ENCODE data around the gene GAPDHS.

Gene GAPDHS

DNA sequence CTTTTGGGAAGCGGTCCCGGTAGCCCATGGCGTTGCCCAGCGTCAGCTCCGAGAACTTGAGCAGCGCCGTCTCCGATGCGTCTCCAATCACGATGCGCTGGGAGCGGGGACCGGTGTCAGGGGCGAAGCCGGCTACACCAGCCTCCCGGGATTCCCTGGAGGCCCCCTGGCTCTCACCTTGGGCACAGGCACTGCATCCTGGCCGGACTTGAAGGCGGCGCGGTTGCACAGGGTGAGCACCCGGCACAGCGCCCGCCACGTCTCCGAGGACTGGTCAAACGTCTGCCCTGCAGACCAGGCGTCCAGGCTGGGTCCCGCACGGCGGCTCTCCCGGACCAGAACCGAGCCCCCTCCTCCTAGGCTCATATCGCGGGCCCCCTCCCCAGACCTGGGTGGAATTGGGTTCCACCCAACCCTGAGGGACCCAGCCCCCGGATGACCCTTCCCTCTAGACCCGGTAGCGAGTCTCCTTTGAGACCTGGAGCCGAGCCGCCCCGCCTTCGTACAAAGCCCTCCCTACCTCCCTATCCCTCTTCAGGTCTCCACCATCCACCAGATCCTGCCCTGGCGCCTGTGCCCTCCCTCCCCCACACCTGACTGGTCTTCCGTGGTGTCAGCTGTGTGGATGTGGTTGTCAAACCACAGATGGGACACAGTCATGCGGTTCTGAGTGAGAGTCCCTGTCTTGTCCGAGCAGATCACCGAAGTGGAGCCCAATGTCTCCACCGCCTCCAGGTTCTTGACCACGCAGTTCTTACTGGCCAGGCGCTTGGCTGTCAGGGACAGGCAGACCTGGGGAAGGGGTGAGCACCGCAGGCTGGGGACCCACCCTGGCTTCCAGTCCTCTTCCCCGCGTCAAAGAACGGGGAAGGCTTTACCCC is 25.4 kb downstream of the GAPDHS start:
- no peak for FAIRE-seq

DNA sequence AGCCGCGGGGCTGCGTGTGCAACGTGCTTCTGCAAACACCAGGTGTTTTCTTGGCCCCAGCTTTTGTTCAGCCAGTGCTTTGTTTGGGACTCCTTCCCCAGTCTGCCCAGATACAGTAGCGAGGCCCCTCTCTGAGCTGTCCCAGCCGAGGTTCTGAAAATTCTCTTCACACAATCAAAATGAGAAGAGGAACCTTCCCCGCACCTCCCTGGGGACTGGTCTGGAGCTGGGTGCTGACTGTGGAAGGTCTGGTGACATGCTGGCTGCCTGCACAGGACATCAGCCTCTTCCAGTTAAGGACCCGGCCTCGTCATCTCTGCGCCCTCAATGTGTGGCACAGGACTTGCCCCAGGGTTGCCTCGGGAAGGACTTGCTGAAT is 26.0 kb downstream of the GAPDHS start:
- no peak for FAIRE-seq

DNA sequence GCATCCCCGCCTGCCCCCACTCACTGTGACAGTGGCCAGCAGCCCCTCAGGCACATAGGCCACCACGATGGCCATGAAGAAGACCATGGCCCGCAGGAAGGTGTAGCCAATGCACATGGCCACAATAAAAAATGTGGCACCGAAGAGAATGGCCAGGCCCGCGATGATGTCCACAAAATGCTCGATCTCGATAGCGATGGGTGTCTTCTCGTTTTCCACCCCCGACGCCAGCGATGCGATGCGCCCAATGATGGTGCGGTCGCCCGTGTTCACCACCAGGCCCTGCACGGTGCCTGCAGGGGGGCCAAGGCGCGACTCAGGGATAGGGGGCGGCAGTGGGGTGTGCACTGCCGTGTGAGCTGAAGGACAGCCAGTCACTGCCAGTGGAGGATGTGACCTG is 26.5 kb downstream of the GAPDHS start:
- no peak for FAIRE-seq

DNA sequence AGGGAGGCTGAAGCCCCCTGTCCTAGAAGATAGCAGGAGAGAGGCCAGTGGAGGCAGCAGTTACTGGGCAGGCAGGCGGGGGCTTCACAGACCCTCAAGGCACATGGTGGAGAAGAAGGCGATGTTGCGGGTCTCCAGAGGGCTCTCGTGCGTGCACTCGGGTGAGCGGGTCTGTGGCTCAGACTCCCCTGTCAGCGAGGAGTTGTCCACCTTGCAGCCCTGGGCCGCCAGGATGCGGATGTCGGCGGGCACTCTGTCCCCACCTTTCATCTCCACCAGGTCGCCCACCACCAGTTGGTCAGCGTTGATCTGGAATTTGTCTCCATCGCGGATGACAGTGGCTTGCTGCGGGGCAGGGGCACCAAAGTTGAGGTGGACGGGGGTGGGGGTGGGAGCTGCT is 27.0 kb downstream of the GAPDHS start:
- no peak for FAIRE-seq

DNA sequence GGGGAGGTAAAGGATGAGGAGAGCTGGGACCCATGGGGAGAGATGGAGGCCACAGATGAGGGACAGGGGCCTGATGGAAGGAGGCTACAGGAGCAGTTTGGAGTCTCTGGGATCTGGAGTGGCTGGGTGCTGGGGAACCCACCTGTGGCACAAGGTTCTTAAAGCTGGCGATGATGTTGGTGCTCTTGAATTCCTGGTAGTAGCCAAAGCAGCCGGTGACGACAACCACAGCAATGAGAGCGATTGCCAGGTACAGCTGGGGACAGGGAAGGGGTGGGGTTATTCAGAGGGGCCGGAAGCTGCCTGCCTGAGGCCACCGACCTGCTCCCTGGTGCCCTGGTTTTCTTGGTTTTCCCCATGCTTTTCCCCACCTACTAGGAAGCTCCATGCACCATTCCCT is 27.4 kb downstream of the GAPDHS start:
- FAIRE-seq = no peak

DNA sequence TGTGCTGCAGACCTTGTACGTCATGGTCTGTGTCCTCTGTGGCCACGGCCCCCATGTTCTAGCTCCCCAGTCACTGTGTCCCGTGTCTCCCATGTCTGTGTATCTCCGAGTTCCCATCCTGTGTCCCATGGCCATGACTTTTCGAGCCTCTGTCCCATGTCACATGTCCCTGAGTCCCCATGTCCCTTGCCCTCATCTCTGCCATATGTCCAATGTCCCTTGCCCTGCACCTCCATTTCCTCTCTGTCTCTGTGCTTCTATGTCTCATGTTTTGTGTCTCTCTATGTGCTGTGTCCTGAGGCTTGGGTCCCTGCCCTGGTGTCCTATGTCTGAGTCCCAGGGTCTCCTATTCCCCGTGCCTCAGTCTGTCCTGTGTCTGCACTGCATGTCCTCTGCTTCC is 28.2 kb downstream of the GAPDHS start:
- FAIRE-seq = no peak

DNA sequence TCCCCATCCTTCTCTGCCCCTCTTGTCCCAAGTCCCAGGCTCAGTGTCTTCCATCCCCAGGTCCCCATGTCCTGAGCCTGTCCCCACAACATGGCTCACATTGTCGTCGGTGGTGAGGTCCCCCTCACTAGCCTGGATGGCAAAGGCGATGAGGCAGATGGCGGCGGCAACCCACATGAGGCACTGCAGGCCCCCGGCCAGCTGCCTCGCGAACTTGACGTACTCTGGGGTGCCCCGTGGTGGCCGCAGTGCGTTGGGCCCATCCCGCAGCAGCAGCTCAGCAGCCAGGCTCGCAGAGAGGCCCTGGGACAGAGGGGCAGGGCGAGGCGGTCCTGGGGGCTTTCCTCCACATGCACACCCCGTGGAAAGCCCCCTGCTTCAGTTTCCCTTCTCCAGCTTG is 29.1 kb downstream of the GAPDHS start:
- FAIRE-seq = no peak

DNA sequence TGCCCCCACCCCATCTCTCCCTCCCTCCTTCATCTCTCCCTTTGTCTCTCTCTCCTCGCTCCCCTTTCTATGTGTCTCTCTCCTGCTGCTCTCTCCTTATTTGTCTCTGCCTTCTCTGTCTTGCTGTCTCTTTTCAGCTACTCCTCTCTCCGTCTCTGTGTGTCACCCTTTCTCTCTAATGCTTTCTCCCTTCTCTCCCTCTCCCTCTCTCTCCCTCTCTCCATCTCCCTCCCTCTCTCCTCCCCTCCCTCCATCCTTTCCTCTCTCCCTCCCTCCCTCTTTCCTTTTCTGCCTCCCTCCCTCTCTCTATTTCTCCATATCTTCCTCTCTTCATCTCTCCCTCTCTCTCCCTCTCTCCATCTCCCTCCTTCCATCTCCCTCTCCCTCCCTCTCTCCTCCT is 29.5 kb downstream of the GAPDHS start:
- no peak for FAIRE-seq

DNA sequence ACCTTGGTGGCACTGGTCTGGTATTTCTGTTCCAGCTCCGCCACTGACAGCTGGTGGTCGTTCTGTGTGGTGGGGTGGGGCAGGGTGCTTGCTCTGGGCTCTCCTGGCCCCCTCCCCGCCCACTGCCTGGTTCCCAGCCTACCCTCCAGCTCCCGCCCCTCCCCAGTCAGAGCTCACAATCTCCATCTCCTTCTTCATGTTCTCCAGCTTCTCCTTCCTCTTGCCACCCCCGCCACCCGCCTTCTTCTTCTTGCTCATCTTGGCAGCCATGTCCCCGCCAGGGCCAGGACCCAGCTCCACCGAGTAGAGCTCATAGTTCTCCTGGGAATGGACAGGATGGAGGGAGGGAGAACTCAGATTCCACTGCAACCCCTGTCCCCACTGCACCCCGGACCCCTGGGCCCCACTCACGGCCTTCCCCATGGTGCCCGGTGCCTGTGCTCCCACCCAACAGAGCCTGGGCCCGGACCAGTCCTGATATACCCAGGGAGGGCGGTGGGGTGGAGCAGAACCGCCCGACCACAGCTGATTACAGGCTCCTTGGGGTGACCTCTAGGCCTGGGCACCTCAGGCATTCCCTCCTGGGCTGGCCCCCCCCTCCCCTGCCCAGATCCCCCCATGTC is 30.1 kb downstream of the GAPDHS start, which contains the start of gene ATP4A:
Gene ATP4A (minus strand): TSS at position 452 of the 623 bp plus-strand sequence. CDS start 29 bp downstream, at position 423.
- FAIRE-seq = no peak

DNA sequence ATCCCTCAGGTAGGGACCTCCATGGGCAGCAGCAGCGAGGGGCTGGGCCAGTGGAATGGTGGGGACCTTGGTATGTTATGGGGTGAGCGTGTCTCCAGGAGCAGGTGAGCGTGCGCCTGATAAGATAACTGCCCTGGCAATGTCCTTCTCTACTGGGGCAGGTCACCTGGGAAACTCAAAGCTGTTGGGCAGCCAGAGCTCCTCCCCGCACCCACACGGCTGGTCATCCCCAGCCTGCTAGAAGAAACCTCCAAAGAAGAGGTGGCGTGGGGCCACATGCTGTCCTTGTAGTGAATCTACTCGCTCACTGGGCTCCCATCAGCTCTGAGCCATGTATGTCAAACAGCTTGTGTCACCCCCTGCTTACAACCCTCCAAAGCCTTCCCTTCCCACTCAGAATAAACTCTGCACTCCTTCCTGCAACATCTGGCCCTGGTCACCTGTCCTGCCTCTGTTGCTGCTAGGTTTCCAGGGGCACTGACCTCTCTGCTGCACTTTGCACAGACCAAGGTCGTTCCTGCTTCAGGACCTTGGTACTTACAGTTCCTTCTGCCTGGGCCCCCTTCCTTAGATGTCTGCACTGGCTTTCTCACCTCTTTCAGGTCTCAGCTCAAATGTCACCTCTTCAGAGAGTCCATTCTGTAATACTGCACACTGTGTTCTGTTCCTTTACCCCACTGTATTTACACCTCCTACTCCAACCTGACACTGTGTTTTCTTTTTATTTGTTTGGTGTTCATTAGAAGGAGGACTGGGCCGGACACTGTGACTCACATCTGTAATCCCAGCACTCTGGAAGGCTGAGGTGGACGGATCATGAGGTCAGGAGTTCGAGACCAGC is 32.0 kb downstream of the GAPDHS start:
- FAIRE-seq = no peak

DNA sequence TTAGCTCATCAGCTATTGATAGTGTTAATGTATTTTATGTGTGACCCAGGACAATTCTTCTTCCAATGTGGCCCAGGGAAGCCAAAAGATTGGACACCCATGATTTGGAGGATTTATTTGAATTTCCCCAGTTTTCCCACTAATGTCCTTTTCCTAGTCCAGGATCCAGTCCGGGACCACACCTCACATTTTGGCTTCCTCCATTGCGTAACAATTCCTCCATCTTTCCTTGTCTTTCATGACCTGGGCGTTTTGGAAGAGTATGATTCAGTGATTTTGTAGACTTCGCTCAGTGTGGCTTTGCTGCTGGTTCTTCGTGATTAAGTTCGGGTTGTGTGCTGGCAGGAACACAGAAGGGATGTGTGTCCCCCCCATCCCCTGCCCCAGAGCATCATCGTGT is 33.5 kb downstream of the GAPDHS start:
- no peak for FAIRE-seq

DNA sequence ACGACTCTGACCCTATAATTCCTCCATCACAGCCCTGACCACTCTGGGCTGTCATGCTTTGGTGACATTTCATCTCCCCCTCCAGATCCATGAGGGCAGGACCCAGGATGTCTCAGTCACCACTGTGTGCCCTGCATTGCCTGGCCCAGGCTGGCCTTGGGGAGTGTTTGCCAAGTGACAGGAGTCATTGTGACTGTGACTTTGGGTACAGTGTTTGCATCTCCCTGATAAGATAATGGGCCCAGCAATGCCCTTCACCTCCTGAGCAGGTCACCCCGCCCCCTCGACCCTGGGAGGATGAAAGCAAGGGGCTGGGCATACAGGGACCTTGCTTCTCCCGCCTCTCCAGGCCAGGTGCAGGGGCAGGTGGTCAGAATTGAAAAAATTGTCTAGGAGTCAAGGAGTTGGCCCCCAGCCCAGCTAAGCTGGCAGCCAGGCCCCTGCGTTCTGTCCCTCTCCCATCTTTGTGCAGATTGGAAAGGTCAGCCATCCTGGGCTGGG is 36.1 kb downstream of the GAPDHS start:
- FAIRE-seq = no peak

DNA sequence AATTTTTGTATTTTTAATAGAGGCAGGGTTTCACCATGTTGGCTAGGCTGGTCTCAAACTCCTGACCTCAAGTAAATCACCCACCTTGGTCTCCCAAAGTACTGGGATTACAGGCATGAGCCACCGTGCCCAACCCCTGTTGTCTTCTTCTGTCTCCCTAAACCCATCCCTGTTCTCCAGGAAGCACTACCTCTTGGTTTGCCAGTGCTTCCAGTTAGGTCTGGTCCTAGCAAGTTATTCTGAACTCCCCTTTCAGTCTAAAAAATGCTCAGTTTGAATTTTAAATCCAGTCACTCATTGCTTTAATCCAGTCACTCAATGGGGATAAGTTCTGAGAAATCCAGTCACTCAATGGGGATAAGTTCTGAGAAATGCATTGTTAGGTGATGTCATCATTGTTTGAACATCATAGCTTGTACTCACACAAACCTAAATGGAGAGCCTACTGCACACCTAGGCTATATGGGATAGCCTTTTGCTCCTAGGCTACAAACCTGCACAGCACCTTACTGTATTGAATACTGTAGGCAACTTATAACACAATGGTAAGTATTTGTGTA is 38.2 kb downstream of the GAPDHS start:
- no peak for FAIRE-seq

DNA sequence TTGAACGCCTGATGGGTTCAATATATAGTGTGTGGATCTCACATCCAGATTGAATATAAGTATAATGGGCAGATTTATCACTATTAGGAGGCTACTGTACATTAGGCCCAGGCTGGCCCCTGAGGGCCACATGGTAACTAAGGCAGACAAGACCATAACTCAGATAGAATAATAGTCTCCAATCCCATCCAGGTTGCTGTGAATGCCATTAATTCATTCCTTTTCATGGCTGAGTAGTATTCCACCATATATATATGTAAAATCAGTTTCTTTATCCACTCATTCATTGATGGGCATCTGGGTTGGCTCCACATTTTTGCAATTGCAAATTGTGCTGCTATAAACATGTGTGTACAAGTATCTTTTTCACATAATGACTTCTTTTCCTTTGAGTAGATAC is 44.7 kb downstream of the GAPDHS start:
- FAIRE-seq = no peak

DNA sequence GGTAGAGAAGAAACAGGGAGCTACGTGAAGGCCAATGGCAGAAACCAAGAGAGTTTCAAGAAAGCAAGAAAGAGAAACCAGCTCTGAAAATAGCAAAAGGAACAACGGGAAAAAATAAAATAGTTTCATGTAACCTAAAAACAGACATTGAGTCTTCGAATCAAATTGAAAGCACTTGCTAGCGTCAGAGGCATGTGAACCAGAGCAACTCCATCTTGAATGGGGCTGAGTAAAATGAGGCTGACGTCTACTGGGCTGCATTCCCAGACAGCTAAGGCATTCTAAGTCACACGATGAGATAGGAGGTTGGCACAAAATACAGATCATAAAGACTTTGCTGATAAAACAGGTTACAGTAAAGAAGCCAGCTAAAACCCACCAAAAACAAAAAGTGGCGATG is 45.5 kb downstream of the GAPDHS start:
- no peak for FAIRE-seq

DNA sequence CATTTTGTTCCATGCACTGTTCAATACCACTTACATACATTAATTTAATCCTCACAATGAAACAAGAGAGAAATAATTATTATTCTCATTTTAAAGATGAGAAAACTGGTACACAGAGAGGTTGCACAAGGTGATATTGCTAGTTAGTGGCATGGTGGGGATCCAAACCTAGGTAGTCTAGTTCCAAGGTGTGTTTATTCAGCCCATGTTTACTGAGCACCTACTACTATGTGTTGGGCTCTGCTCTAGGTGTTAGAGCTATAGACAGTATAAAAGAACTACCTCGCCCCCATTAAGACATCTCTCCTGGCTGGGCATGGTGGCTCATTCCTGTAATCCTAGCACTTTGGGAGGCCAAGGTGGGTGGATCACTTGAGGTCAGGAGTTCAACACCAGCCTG is 49.5 kb downstream of the GAPDHS start:
- no peak for FAIRE-seq

DNA sequence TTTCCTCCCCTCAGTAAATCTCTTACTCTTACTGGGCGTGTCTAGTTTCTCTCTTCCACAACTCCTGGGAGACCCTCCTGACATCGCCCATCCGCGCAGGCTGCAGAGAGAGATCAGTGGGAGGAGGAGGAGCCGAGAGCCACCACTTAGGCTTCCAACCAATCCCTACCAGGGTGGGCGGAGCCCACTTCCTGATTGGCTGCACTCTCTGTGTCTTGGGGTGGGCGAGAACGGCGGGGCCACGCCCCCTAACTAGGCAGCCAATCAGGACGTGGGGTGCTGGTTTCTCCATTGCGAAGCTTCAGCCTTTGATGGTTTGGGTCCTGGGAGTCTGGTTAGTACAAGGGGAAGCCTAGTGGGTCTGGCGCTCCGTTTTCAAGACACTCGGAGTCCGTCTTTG is 52.6 kb downstream of the GAPDHS start, which contains the start of gene PMIS2:
Gene PMIS2 (plus strand): TSS at position 326 of the 400 bp plus-strand sequence. CDS start 87 bp downstream, outside the sequence.
- FAIRE-seq = no peak

DNA sequence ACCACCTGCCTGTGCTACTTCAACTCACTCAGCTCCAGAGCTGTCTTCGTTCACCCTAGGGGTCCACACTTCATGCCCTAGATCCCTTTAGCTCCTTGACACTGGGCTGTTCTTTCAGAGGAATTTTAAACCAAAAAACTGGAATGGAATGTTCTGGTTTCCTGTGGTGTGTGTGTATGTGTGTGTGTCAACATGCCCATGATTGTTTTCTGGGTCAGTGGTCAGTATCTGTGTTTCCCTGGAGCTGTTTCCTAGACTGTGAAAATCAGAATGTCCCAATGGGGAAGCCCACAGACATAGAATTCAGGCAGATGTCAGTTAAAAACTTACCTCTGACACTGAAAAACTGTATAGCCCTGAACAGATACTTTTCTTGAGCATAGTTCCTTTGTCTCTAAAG is 54.1 kb downstream of the GAPDHS start:
- no peak for FAIRE-seq

DNA sequence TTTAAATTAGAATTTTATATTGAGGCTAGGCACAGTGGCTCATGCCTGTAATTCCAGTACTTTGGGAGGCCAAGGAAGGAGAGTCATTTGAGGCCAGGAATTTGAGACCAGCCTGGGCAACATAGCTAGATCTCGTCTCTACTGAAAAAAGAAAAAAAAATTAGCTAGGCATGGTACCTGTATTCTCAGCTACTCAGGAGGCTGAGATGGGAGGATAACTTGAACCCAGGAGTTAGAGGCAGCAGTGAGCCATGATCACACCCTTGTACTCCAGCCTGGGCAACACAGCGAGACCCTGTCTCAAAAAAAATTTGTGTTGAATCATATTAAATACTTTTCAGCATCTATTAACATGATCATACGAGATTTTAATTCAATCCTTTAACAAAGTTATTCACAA is 57.6 kb downstream of the GAPDHS start:
- FAIRE-seq = no peak

DNA sequence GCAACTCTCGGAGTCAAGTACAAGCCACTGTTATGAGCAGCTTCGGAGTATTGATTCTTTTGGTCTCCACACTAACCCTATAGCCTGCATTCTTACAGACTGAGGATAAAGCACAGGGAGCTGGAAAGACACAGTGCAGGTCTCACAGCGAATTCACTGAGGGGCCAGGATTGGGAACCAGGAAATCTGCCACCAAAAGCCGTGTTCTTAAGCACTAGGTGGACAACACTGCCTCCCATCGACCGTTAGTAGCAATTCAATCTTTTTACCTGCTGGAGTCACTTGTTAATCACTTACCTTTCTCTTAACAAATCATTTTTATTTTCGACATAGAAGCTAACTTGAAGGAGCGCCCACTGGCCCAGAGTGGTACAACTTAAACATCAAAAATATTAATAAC is 59.0 kb downstream of the GAPDHS start:
- no peak for FAIRE-seq
